Iris pigment epithelial cell (primary cell): ENCODE data around the gene HOXA3.

Experiments
- DNase-seq: peaks from one replicate; pipeline ENCODE4 v3.0.0-alpha.2; 2011; ENCODE audit warnings: low read depth

HOXA3 gene

DNA sequence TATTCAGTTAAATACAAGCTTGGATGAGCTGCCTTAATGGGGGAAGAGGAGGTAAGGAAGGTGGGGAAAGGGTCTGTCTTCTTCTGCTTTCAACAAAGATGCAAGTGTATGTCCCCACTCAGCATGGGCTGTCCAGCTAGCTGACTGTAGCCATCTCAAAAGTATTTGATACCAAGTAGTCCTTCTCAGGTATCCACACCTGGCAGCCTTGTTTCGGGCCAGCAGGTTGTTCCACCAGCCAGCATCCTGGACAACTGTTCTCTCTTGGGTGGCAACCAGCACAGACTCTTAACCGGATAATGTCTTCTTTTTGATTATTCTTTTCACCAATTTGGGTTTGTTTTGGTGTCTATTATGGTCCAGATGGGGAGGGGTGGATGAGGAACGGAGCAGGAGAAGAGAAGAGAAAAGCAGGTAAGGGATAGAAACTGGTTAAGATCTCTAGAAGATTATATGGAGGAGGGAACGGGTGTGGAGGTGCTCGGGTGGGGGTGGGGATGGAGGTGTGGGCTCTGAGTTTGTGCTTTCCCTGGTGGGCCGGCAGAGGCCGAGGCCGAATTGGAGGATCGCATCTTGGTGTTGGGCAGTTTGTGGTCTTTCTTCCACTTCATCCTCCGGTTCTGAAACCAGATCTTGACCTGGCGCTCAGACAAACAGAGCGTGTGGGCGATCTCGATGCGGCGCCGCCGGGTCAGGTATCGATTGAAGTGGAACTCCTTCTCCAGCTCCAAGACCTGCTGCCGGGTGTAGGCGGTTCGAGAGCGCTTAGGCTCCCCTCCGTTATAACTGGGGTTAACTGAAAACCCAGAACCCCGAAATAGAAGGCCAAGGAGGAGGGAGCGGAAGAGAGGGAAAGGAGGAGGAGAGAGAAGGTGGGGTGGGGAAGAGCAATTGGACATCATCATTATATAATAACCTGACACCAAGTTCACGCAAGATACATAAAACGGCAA lies 23.3 kb downstream of the HOXA3 start:
- no peak for DNase-seq

DNA sequence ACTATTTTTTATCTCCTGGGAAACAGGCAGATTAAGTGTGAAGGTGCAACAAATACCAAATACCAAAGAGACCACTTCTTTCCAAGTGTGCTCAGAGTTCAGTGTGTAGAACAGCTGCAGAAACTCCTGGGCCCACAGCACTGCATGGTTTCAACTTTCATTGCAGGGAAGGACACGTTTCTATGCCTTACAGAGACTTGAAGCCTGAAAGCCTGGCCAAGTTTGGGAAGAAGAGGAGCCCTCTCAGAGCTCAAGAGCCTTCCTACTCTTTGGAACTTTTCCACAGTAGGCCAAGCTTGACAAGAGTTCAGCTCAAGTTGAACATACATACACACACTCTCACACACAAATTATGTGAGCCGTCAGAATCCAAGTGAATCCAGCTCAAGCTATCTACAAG lies 24.3 kb downstream of the HOXA3 start:
- DNase-seq: no peak

DNA sequence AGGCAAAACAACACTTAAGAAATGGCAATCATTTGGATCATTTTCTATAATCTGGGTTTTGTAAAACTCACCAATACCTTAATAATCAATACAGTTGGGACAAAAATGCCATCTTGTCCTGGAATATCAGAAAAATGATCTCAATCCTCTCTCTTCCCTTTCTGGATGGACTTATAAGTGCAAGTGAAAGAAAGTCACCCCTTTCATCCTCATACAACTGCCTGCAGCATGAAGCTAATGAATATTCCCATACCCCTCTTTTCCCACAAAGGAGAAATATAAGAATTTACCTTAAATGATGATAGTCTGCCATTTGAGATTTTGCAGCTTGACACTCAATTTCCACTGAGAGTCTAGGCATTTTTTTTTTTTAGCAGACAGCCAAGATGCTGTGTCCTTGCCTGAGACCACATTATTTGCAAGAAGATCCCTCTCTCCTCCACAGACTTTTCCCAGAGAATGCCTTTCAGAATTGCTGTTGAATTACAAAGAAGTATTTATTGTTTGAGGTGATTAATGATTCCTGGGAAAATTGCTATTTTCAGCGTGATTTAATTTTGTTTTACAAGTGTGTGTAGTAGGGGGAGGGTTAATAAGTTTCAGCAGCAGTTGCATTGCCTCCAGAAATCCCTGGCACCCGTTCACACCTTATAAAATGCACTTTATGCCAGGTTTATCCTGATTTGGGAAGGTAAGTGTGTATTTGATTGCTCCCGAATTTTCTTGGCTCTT lies 25.6 kb downstream of the HOXA3 start:
- DNase-seq: no peak

DNA sequence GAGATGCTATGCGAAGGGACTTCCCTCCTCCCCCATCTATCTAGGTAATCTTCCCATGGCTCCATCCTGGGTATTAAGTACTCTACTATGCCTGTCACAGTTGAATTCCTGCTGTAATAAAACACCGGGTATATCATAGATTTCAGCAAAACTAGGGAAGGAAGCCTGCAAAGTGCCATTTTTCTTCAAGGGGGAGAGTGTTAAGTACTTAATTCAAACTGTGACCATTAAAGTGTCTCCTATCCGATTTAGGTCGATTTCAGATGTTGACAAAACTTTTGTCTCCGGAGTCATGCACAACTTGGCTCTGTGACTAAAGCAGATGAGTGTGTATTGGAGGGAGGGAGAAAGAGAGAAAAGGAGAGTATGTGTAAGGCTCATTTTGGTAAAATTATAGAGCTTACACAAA lies 26.4 kb downstream of the HOXA3 start:
- DNase-seq: no peak

DNA sequence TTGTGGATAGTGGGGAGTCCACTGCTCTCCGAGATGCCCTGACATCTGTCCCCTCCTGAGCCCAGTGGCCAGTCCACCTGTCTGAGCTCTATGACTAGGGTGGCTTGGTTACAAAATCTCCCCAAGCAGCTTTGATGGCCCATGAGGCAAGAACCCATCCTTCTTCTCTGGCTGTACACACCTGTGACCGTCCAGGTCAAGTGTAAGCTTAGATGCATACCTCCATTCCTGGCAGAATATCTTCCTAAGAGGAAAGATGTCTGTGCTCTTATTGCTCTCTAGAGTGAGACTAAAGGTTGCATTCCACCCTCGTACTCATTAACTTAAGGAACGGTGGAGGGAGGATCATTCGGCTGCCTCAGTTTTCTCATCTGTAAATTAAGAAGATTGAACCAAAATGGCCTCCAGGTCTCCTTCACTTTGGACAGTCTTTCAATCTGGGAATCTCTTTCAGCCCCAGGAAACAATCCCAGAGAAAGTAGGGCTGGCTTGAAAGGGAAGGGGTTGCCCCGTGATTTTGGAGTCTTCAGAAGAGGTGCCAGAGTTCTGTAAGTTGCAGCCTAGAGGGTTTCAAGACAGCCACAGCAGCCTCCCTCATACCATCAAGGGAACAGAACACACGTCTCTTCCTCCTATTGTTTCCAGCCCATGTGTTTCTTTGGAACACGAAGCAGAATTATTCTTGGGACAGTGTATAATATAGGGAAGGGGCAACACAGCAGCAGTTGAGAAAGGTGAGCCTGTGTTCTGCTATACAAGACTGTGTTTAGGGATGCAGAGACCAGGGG lies 27.3 kb downstream of the HOXA3 start:
- no peak for DNase-seq

DNA sequence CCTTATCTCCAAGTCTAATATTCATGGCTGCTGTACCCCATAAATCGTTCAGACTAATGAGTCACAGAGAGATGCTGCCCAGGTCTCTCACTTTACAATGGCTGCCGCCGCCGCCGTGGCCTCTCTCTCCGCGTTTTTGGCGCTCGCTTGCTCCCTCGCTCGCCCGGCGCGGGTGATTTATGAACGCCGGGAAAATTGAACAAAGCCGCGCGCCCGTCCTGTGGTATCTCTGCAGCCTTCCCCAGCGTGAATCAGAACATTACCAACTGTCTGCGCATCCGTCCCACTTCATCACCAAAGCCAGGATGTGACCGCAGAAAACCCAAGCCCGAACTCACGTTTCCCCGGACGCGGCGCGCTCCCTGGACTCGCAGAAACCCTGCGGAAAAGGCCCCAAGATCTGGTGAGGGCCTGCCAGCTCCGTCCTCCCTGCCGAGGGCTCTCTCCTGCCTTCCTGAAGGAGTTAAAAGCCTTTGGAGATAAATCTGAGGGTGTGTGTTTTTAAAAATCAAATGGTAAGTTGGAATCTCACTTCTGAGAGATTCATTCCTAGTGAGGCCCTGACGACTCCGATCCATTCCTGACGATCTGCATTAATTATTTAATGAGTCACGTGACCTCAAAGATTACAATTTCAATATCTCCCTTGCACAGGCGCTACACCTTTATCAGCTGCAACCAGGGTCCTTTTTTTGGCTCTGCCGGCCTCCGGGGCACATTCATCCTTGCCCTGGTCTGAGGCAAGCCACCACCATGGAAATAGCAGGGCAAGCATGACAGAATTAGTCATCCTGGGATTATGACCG lies 28.1 kb downstream of the HOXA3 start:
- no peak for DNase-seq

DNA sequence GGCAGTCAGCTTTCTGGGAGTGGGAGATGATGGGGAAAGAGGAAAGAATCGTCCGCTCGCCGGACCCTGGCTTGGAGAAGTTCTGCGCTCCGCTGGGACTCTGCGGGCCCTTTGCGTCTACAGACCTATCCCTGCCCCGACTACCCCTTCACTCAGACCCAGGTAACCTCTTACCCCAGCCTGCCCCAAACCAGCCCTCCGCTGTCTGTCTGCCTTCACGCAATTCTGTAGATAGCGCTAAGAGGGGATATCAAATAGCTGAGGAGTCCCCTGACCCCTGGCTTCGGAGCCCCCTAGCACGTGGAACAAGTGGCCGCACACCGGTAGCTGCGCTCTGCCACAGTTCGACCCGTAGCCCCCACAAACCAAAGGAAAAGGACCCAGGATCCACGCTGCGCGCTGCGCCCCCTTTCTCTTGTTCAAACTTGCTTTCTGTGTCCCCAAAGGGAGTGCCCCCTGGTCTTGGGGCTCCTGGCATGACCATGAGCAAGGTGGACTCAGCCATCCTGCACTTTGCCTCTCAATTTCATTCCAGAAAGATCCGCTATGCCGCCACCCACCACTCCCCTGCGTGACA lies 28.8 kb downstream of the HOXA3 start:
- no peak for DNase-seq

DNA sequence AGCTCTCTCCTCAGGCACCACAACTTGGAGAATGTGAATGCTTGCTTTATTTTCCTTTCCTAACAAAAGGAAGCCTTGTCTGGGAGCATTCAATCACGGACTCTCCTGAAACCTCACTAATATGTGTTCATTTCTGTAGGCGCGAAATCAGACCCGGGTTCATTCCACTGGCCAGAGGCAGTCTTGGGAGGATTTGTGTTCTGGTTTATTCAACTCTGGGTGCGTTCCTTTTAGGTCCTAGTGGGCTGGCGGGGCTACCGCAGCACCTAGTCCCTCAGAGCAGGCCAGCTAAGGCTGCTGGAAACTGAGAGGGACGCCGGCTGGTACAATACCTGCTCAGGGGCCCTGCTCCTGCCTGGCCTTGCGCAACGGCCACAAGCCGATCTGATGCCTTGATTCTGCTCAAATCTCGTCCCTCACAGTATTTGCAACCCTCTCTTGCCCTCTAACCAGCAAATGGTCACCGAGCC lies 29.3 kb downstream of the HOXA3 start:
- DNase-seq: no peak

DNA sequence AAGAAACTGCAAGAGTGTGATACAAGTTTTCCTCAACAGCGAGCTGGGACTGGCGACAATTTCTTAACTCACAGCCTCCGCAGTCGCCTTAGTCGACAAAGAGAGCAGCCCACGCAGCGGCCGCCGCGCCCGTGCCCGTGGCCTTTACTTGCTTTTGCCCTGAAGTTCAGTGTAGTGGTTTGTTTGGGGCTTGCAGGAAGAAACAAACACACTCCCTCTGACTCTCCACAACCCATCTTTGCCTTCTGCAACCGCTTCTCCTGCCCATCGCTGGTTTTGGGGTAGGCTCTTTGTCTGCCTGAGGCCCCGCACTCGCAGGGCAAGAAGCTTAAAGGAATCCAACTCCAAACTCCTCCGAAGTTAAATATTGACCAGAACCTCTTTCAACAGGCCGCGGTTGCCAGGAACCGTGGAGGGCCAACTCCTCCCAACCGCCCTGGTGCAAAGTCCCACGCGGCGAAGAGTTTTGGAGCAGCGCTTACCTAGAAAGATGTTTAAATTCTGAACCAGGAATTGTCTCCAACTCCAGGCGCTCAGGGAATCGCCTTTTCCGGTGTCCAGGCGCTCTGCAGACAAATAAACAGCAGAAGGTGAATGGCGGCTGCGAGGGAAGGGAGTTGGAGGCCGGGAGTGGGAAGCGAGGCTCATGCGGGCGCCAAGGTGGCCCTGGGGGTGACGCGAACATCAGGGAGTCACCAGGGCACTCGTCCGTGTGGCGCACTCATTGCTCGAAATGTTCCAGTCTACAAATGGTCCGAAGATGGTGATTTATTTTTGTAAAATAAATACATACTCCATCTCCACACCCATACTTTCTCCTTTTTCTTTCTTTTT lies 30.1 kb downstream of the HOXA3 start:
- DNase-seq: no peak

DNA sequence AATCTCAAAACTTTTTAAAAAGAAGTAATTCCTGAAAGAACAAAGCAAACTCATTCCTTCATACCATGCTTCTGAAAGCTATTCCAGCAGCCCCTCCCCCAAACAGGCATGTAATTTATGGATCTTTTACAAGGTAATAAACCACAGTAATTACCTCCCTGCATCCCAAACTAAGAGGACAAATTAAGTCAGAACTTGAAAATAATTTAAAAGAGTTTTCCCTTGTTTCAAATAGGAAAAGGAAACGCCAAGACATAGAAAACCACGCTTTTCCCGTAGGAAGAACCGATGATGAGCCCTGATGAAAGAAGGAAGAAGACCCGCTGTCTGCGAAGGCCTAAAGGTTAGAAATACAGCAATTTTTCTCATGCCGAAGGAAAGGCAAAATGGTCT lies 30.7 kb downstream of the HOXA3 start:
- DNase-seq: no peak

DNA sequence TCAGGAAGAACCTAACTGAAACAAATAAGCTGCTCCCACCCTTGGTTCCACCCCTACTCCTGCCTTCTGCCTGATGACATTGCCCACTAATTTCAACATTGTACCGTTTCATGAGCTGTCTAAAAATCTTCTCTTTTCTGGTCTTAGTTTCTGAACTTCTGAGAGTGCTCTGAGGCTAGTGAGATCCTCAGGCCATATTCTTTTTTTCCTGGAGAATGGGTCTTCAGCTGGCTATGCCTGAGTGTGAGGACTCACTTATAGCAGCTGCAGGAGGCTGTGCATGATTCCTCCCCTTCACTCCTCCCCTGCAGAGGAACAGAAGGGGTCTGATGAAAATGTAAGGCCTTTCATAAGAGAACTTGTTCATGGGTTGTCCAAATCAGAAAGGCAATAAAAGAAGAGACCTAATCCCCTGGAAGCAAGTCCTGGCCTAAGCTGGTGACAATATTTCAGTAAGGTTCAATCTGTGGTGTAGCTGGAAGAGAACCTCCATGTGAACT lies 32.9 kb downstream of the HOXA3 start:
- DNase-seq: no peak

DNA sequence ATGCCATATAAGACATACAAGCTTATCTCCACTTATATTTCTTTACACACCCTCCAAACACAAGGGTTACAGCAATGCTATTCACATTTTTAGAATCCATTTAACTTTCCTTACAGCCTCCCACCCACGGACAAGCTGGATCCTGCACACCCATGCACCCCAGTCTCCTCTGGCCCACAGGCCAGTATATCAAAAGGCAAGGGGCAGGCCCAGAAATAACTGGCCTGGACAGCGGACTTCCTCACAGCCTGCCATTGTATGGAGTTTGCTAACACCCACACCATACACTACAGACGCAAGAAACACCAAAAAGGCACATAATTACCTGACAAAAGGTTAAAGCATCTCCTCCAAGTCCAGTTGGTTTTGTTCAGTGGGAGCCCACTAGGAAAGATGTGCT lies 33.8 kb downstream of the HOXA3 start:
- DNase-seq: no peak

DNA sequence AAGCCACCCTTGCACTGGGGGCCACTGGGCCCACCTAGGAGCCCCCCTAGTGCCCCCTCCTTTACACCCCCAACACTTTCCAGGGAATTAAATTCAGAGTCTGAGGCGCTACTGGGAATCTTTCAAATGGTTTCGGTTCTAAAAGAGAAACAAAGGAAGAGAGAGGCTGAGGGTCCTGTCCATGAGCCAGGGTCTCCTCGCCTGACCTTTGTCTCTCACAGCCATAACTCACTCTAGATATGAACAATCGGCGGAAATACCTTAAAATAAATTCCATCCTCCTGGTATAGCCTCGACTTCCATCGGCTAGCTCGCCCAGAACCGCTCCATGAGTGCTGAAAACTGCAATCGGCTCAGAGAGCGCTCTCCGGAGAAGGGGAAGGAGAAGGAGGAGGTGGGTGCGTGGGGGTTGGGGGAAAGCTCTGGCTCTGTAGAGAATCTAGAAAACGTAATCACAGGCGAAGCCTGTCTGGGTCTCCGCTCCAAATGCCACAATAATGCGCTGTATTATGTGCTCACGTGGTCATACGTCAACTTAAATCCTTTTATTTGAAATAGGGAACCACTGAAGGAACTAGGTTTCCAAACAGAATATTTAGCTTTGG lies 34.4 kb downstream of the HOXA3 start:
- no peak for DNase-seq

DNA sequence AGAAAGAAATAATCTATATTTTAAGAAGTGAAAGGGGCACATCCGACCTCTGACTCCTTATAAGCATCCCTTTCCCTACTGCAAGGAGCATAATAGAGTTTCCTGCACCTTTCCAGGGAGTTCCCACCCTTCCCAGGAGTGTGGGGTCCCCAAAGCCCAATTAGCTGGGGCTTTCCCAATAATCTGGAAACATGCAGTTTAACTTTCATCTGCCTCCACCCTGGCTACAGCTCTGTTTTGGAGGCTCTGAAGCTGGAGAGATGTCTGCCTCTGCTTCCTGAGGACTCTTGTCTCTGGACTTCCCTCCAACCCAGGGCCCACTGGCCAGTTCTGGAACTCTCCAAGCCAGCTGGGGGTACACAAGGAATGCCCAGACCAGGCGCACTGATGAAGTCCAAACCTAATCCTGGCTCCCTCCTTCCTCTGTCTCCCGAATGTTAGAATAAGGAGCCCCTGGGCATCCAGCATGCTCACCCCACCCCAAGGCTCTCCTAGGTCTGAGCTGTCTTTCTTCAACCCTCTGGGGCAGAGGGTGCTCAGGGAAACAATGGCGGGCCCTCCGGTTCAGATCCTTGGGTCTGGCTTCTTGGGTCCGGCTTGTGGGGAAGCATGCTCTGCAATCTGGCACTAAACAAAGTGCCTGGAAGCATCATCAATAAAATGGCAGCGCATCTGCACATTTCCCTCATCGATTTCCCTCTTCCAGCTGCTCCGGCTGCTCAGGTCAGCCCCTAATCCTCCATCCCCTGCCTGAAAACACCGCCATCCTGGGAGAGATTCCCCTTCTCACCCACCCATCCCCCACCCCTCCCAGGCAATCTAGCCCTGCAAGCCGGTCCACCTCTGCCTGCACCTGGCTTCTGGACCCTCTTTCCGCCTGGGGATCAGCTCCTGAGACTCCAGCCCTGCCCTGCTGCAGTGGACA lies 35.2 kb downstream of the HOXA3 start:
- DNase-seq: no peak

DNA sequence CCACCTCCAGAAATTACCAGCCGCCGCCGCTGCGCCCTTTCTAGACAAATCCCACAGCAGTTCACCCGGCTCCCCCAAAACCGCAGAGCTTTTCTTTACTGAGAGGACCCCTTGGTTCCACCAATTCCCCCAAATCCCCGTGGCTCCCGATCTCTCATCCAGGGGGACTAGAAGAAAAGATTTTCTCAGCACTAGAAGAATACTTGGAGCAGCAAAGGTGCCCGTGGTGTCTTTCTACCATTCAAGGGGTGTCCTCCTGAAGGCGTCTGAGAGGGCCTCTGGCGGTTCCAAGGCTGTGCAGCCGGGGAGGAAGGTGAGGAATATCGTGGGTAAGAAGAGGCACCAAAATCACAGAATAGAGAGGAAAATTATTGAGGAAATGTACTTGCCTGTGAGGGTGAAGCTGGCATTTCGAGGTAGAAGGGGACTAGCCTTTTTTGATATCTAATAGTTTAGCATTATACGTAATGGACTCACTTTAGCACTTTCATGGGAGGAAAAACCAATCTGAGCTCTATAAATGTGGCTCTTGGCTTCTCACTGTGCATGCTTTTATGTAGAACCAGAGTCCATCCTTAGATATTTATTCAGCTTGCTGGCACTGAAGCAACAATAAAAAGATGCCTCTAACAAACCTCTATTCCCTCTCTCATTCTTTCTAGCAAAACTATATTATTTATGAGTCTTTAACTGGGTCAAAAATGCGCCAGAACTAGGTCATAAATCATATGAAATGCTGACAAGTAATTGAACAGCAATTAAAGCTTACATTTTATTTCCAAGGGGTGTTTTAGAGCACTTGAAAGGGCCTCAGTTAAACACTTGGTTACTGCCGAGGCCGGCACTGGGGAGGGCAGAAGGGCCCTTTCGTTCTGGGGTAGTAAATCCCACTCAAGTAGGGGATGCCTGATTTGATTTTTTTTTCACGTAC lies 36.1 kb downstream of the HOXA3 start:
- DNase-seq: no peak

DNA sequence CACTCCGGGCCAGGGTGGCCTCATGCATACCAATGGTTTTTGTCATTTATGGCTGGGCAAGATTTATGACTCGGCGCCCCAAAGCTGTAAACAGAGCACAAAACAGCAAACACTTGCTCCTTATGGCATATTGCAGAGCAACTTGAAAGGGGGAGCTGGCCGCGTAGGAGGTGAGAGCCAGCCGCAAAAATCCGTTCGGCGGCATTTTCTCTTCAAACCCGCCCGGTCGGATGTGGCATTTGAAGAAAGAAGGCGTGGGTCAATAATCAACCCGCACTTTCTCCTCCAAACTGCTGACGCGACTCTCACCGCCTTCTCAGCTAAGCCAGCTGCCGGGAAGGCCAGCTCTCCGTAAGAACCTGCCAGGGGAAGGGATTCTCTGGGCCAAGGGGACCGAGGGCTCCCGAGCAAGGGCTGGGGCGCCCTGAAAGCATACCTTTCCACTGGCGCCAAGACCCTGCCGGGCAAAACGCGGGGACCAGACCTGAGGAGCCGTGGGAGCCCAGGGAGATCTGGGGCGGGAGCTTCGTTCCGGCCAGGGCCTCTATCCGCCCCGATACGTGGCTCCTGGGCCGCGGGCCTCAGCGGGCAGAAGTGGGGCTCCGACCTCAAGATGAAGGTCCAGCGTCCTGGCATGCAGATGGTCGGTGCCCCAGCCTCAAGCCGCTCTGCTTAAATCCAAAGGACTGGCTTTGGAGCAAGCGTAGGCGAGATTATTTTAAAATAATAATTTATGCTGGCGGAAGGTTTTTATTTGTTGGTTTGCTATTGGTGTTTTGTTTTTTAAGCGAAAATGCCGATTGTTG lies 37.0 kb downstream of the HOXA3 start:
- no peak for DNase-seq

DNA sequence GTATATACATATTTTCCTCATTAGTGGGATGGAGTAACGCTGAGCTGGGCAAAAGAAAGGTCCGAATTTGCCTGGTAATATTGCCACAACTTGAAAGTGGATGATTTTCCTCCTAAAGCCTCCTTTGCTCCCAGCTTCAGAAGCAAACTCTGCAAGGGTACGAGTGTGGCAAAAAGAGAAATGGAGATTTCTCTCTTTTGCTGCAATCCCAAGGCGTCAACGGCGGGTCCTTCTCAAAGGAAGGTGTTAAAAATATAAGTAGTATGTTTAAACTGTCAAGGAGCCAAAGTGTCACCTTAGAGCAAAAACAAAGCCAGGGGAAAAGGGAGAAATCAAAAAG lies 37.5 kb downstream of the HOXA3 start:
- no peak for DNase-seq
